BLaER1 (cell line): ENCODE results near the gene PLBD2.

Source experiments
- H3K27ac ChIP-seq: shearing (Covaris generic); formaldehyde crosslinking; 2 replicates; pipeline ENCODE4 v1.8.1; 2022
- H3K27me3 ChIP-seq: shearing (Covaris generic); formaldehyde crosslinking; 2 replicates; pipeline ENCODE4 v1.8.1; 2022
- H3K36me3 ChIP-seq: shearing (Covaris generic); formaldehyde crosslinking; 2 replicates; pipeline ENCODE4 v1.8.1; 2022
- H3K4me1 ChIP-seq: shearing (Covaris generic); formaldehyde crosslinking; 2 replicates; pipeline ENCODE4 v1.8.1; 2022
- H3K4me2 ChIP-seq: shearing (Covaris generic); formaldehyde crosslinking; 2 replicates; pipeline ENCODE4 v1.8.1; 2022
- H3K4me3 ChIP-seq: shearing (Covaris generic); formaldehyde crosslinking; 2 replicates; pipeline ENCODE4 v1.8.1; 2022
- H3K9ac ChIP-seq: shearing (Covaris generic); formaldehyde crosslinking; 2 replicates; pipeline ENCODE4 v1.8.1; 2022
- H3K9me3 ChIP-seq: shearing (Covaris generic); formaldehyde crosslinking; 2 replicates; pipeline ENCODE4 v1.8.1; 2022
- H4K20me1 ChIP-seq: shearing (Covaris generic); formaldehyde crosslinking; 2 replicates; pipeline ENCODE4 v1.8.1; 2022
- Cebpa-rat ChIP-seq: shearing (Covaris generic); IDR thresholded peaks from 2 replicates; pipeline ENCODE4 v1.8.1; 2022

PLBD2 gene

GRCh38 chr12:113392520-113392919 is 34.1 kb downstream of the PLBD2 start:
- TF ChIP-seq Cebpa-rat, result no peak
- H3K4me3 ChIP-seq, result no peak overlapping the region
- H3K36me3 ChIP-seq, result peaks cover 13% of the 10 kb centered on the region; the same call in 1 of the 2 replicates
- no peaks in the 10 kb centered on the region for H4K20me1 ChIP-seq
- no peak overlapping the region for H3K27ac ChIP-seq
- H3K9ac ChIP-seq, result no peak overlapping the region
- H3K27me3 ChIP-seq, result no peaks in the 10 kb centered on the region
- H3K9me3 ChIP-seq, result no peaks in the 10 kb centered on the region
- peaks cover 11% of the 10 kb centered on the region for H3K4me1 ChIP-seq
- no peak overlapping the region for H3K4me2 ChIP-seq

GRCh38 chr12:113392988-113393579 is 34.7 kb downstream of the PLBD2 start:
- no peak for TF ChIP-seq Cebpa-rat
- Histone ChIP-seq H3K9ac (no peak overlapping the region), H3K27me3 (no peaks in the 10 kb centered on the region), H3K4me2 (no peak overlapping the region), H3K9me3 (no peaks in the 10 kb centered on the region), H3K27ac (no peak overlapping the region), H3K36me3 (peaks cover 8% of the 10 kb centered on the region; the same call in 1 of the 2 replicates), H3K4me1 (peaks cover 17% of the 10 kb centered on the region), H4K20me1 (no peaks in the 10 kb centered on the region), H3K4me3 (no peak overlapping the region)

DNA sequence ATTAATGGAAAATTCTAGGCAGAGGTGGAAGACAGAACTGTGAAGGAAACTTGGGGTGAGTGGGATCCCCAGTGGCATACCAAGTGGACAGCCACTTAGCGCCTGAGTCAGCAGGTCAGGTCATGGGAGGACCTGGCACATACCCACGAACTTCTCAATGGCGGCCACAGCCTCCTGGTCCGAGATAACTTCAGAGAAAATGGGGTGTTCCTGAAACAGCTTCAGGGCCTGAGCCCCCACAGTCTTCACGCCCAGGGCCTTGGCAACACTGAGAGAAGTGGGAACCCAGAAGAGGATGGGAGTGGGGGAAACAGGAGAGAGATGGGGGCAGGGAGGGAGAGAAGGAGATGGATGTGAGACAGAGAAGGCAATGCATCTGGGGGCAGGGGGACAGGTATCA is 35.4 kb downstream of the PLBD2 start:
- no peak overlapping the region for H3K4me2 ChIP-seq
- no peak overlapping the region for H3K27ac ChIP-seq
- H3K36me3 ChIP-seq, result peaks cover 4% of the 10 kb centered on the region; the same call in 1 of the 2 replicates
- no peak overlapping the region for H3K4me3 ChIP-seq
- H4K20me1 ChIP-seq, result no peaks in the 10 kb centered on the region
- no peak overlapping the region for H3K9ac ChIP-seq
- no peaks in the 10 kb centered on the region for H3K27me3 ChIP-seq
- peaks cover 17% of the 10 kb centered on the region for H3K4me1 ChIP-seq
- no peak for TF ChIP-seq Cebpa-rat
- no peaks in the 10 kb centered on the region for H3K9me3 ChIP-seq

- no peak overlapping the region for H3K9ac ChIP-seq
Observed at GRCh38 chr12:113395119-113395518, 36.7 kb downstream of the PLBD2 start.

DNA sequence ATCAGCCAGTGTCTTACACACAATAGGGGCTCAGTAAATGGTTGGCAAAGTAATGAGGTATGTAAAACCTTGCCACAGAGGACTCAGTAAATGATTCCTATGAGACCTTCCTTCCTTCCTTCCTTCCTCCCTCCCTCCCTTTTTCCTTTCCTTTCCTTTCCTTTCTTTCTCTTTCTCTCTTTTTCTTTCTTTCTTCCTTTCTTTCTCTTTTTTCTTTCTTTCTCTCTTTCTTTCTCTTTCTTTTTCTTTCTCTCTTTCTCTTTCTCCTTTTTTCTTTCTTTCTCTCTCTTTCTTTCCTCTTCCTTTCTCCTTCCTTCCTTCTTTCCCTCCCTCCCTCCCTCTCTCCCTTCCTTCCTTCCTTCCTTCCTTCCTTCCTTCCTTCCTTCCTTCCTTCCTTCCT is 37.8 kb downstream of the PLBD2 start:
- no peaks in the 10 kb centered on the region for H3K27me3 ChIP-seq
- H3K4me3 ChIP-seq, result no peak overlapping the region
- peaks cover 17% of the 10 kb centered on the region for H3K4me1 ChIP-seq
- no peak overlapping the region for H3K9ac ChIP-seq
- no peak overlapping the region for H3K4me2 ChIP-seq
- no peaks in the 10 kb centered on the region for H3K9me3 ChIP-seq
- no peak overlapping the region for H3K27ac ChIP-seq
- H4K20me1 ChIP-seq, result no peaks in the 10 kb centered on the region
- peaks cover under 1% of the 10 kb centered on the region; the same call in 1 of the 2 replicates for H3K36me3 ChIP-seq
- TF ChIP-seq Cebpa-rat, result no peak

More at GRCh38 chr12:113395119-113395518, 36.7 kb downstream of the PLBD2 start:
- Histone ChIP-seq H3K4me2 (no peak overlapping the region), H3K4me3 (no peak overlapping the region), H3K9me3 (no peaks in the 10 kb centered on the region), H3K36me3 (peaks cover 4% of the 10 kb centered on the region; the same call in 1 of the 2 replicates), H4K20me1 (no peaks in the 10 kb centered on the region), H3K27ac (no peak overlapping the region), H3K4me1 (peaks cover 17% of the 10 kb centered on the region), H3K27me3 (no peaks in the 10 kb centered on the region)
- no peak for TF ChIP-seq Cebpa-rat

GRCh38 chr12:113396828-113397496 is 38.6 kb downstream of the PLBD2 start:
- Histone ChIP-seq H3K4me2 (peak overlapping the region; percentile 68), H3K9ac (no peak overlapping the region), H3K9me3 (no peaks in the 10 kb centered on the region), H3K36me3 (no peaks in the 10 kb centered on the region), H4K20me1 (no peaks in the 10 kb centered on the region), H3K27me3 (no peaks in the 10 kb centered on the region), H3K4me3 (no peak overlapping the region), H3K4me1 (peaks cover 17% of the 10 kb centered on the region), H3K27ac (no peak overlapping the region)
- TF ChIP-seq Cebpa-rat, result no peak

DNA sequence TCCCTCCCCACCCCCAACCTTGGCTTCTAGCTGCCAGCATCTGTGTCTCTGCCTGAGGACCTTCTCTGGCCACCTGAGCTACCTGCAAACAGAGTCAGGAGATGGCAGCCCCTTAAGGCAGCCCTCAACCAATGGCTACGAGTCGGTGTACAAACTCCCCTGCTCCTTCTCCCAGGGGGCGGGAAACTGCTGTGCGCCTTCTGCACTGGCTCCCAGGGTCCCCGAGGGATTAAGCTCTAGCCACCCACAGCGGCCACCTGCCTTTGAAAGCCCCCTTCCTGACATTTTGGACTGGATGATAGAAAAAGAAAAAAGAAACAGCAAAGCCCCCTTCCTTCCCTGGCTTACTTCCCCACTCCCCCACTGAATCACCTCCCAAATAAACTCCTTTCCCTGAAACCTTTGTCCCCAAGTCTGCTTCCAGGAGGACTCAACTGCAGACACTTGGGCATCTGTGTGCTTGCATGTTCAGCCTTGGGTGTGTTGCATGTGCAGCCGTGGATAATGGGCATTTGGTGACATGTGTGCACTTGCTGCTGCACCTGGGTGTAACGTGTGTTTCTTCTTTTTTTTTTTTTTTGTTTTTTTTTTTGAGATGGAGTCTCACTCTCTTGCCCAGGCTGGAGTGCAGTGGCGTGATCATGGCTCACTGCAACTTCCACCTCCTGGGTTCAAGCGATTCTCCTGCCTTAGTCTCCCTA is 39.3 kb downstream of the PLBD2 start:
- no peak for TF ChIP-seq Cebpa-rat
- Histone ChIP-seq H3K9ac (no peak overlapping the region), H3K27me3 (no peaks in the 10 kb centered on the region), H4K20me1 (no peaks in the 10 kb centered on the region), H3K27ac (no peak overlapping the region), H3K9me3 (no peaks in the 10 kb centered on the region), H3K4me1 (peaks cover 17% of the 10 kb centered on the region), H3K4me3 (no peak overlapping the region), H3K36me3 (no peaks in the 10 kb centered on the region), H3K4me2 (peak overlapping the region; percentile 68)

DNA sequence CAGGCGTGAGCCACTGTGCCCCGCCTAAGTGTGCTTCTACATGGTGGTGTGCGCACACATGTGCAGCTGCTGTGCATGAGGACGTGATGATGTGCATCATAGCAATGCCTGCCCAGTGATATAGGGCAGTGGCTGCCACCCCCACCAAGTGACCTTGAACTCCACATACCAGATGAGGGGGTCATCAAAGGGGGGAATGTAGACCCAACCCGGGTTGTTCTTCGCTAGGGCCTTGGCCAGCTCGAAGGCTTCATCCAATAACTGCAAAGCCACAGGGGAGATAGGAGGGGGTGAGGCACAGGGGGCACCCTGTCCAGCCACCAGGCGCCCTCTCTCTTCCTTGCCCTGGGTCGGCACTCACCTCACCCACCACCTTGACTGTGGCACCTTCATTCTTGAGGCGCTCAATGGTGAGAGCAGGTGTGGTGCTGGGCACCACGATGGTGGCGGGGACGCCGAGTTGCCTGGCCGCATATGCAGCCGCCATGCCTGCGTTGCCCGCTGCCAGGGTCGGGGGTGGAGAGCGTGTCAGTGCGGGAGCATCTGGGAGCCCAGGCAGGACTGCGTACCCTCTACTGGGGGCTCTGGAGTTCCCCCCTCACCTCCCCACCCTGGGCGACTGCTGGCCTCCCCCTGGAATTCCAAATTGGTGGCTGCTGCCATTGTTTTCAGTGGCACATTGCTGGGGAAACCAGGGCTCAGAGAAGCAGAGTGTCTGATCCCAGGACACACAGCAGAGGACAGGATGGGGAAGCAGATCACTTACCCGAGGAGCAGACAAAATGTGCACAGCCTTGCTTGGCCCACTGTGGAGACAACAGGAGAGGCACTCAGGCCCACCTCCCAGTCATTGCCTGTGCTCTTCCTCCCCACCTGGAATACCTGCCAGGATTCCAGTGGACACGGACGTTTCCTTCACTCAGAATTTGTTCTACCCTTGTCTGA is 40.2 kb downstream of the PLBD2 start:
- Histone ChIP-seq H3K36me3 (no peaks in the 10 kb centered on the region), H3K27ac (no peak overlapping the region), H3K4me2 (no peak overlapping the region), H3K9me3 (no peaks in the 10 kb centered on the region), H3K4me1 (peaks cover 24% of the 10 kb centered on the region), H3K9ac (no peak overlapping the region), H4K20me1 (no peaks in the 10 kb centered on the region), H3K27me3 (no peaks in the 10 kb centered on the region), H3K4me3 (no peak overlapping the region)
- no peak for TF ChIP-seq Cebpa-rat

DNA sequence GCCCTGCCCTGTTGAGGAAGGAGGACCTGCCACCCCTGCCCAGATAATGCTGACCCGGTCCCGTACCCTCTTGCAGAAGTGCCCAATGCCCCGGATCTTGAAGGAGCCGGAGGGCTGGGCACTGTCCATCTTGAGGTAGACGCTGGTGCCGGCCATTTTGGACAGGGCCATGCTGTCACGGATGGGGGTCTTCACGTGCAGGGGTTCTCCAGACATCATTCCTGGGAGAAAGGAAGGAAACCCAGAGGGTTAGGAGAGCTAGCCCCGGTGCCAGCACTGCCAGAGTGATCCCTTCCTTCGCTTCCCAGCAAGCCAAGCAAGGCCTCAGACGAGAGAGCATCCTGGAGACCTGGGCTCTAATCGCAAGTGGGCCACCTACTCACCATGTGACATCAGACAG is 41.1 kb downstream of the PLBD2 start:
- no peak overlapping the region for H3K9ac ChIP-seq
- no peaks in the 10 kb centered on the region for H4K20me1 ChIP-seq
- H3K9me3 ChIP-seq, result no peaks in the 10 kb centered on the region
- H3K4me3 ChIP-seq, result no peak overlapping the region
- peaks cover 29% of the 10 kb centered on the region for H3K4me1 ChIP-seq
- no peaks in the 10 kb centered on the region for H3K27me3 ChIP-seq
- no peak overlapping the region for H3K27ac ChIP-seq
- H3K36me3 ChIP-seq, result no peaks in the 10 kb centered on the region
- H3K4me2 ChIP-seq, result no peak overlapping the region
- no peak for TF ChIP-seq Cebpa-rat
